Memory B cell (primary cell): ENCODE measurements around the gene OR10AD1.
A peak's percentile ranks its signal among the peaks of the same experiment; 100 is the strongest.
"Not testable (repeated sequence)": the region's sequence is repeated elsewhere in the genome, so short reads cannot be mapped to it uniquely, and the experiment has no call there.

ENCODE experiments used
- ATAC-seq: fragments of 150-1000 bp; cut with Tn5 transposase; 2 replicates; pipeline ENCODE4 v1.10.0; 2021; ENCODE audit warnings: low read depth, mild to moderate bottlenecking, moderate library complexity
- DNase-seq, 2 donors: peaks; one replicate each; pipeline ENCODE4 v3.0.0; 2022; ENCODE audit warnings: low spot score in 2 of 2
- H3K27ac Mint-ChIP-seq: one replicate; pipeline ENCODE4 v1.8.0; 2022; ENCODE audit warnings: mild to moderate bottlenecking, moderate library complexity, mixed read lengths
- H3K27me3 Mint-ChIP-seq: one replicate; pipeline ENCODE4 v1.8.0; 2022; ENCODE audit warnings: mixed read lengths
- H3K36me3 Mint-ChIP-seq: one replicate; pipeline ENCODE4 v1.8.0; 2022; ENCODE audit warnings: mild to moderate bottlenecking, mixed read lengths
- H3K4me1 Mint-ChIP-seq: one replicate; pipeline ENCODE4 v1.8.0; 2022; ENCODE audit warnings: mixed read lengths
- H3K4me3 Mint-ChIP-seq: one replicate; pipeline ENCODE4 v1.8.0; 2022; ENCODE audit warnings: mild to moderate bottlenecking, moderate library complexity, mixed read lengths
- H3K9me3 Mint-ChIP-seq: one replicate; pipeline ENCODE4 v1.8.0; 2022; ENCODE audit warnings: mixed read lengths

The OR10AD1 gene

GRCh38 chr12:48160807-48161206, 42.3 kb downstream of the OR10AD1 start:
- no peaks in the 10 kb centered on the region for H3K9me3 Mint-ChIP-seq
- no peak overlapping the region for H3K4me3 Mint-ChIP-seq
- no peak overlapping the region for H3K27ac Mint-ChIP-seq
- no peaks in the 10 kb centered on the region for H3K36me3 Mint-ChIP-seq
- peaks cover 18% of the 10 kb centered on the region for H3K4me1 Mint-ChIP-seq
- DNase-seq (no peak), ATAC-seq (no peak)
- peaks cover 6% of the 10 kb centered on the region for H3K27me3 Mint-ChIP-seq

GRCh38 chr12:48160046-48160445, 43.0 kb downstream of the OR10AD1 start:
- H3K36me3 Mint-ChIP-seq: no peaks in the 10 kb centered on the region
- no peak overlapping the region for H3K4me3 Mint-ChIP-seq
- H3K4me1 Mint-ChIP-seq: peaks cover 15% of the 10 kb centered on the region
- ATAC-seq: no peak
- H3K27ac Mint-ChIP-seq: no peak overlapping the region
- peaks cover 4% of the 10 kb centered on the region for H3K27me3 Mint-ChIP-seq
- H3K9me3 Mint-ChIP-seq: no peaks in the 10 kb centered on the region
- DNase-seq: no peak

DNA sequence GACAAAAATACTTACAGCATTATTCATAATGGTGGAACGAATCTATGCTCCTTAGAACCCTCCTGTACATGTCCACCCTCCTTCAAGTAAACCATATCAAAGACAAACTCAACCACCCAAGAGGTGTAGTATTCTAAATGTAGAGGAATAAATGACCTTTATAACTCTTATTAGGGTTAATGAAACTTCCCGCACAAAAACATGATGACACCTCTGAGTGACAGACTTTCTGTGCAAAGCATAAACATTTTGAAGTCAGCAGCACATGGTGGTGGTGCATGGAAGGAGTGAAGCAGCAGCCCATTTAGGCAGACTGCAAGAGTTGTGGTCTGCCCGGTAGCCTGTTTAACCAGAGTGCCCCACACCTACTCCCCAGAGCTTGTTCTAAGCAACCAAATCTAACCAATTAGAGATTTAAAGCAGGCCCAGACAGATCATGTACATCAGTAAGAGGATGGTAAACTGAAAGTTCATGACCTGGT, 45.2 kb downstream of the OR10AD1 start:
- no peak for ATAC-seq
- Mint-ChIP-seq H3K27ac (peak overlapping the region; percentile 98), H3K4me3 (peak overlapping the region; percentile 98), H3K9me3 (no peaks in the 10 kb centered on the region), H3K27me3 (peaks cover 2% of the 10 kb centered on the region), H3K4me1 (peaks cover 18% of the 10 kb centered on the region), H3K36me3 (peaks cover 8% of the 10 kb centered on the region)
- no peak for DNase-seq

GRCh38 chr12:48157018-48157888, 45.8 kb downstream of the OR10AD1 start, which contains the start of gene ASB8:
ASB8 (minus strand) TSS chr12:48157515; CDS start chr12:48153496, 4,019 bp downstream.
- no peaks in the 10 kb centered on the region for H3K9me3 Mint-ChIP-seq
- peaks cover 9% of the 10 kb centered on the region for H3K36me3 Mint-ChIP-seq
- peak; percentile 95 to 99 for DNase-seq
- peaks cover 1% of the 10 kb centered on the region for H3K27me3 Mint-ChIP-seq
- peak within 1 kb of the TSS; percentile 98 for H3K27ac Mint-ChIP-seq
- peaks cover 19% of the 10 kb centered on the region for H3K4me1 Mint-ChIP-seq
- peak; percentile 89 for ATAC-seq
- H3K4me3 Mint-ChIP-seq: peak within 1 kb of the TSS; percentile 98

GRCh38 chr12:48156652-48157017, 46.5 kb downstream of the OR10AD1 start:
- no peak for DNase-seq
- Mint-ChIP-seq H3K9me3 (no peaks in the 10 kb centered on the region), H3K27me3 (peaks cover 1% of the 10 kb centered on the region), H3K27ac (peak overlapping the region; percentile 98), H3K36me3 (peaks cover 9% of the 10 kb centered on the region), H3K4me3 (peak overlapping the region; percentile 98), H3K4me1 (peaks cover 19% of the 10 kb centered on the region)
- ATAC-seq: no peak

- not testable (repeated sequence) for DNase-seq, H3K27me3 Mint-ChIP-seq, H3K36me3 Mint-ChIP-seq, H3K9me3 Mint-ChIP-seq, ATAC-seq, H3K27ac Mint-ChIP-seq, H3K4me3 Mint-ChIP-seq
- peaks cover 19% of the 10 kb centered on the region for H3K4me1 Mint-ChIP-seq
Observed at GRCh38 chr12:48155786-48156185, 47.3 kb downstream of the OR10AD1 start.
